ENCODE measurements around the gene PIP5K1C. TPM values are rescaled to one million over a fixed set of nuclear protein-coding genes. Genes with fewer than 3 reads are reported as not detected.

The PIP5K1C gene
- total and polyA plus RNA-seq, 8 donors = 8.6 to 164 (median 25.6) TPM

GRCh38 chr19:3737487-3738205 lies 37.4 kb upstream of the PIP5K1C start:
- Histone ChIP-seq H3K36me3 (peaks cover 4 to 96% (median 68%) of the 10 kb centered on the region in 4 donors), H3K9me3 (no peaks in the 10 kb centered on the region), H3K4me1 (no peaks in the 10 kb centered on the region), H3K27ac (no peak overlapping the region), H3K27me3 (peaks cover 0 to 5% (median 0%) of the 10 kb centered on the region in 3 donors), H3K4me3 (no peak overlapping the region)
- no peak for DNase-seq
- intact Hi-C loops (cut with DNase I; ENCODE audit: low total_unique reads) = no loop called here
- 87 to 92% (median 87%) methylated on average over 10 of the region's 10 CpGs for WGBS, 5 donors
- TF ChIP-seq CTCF (IDR thresholded peaks at IDR 0.05) (no peak), POLR2AphosphoS5 (IDR thresholded peaks at IDR 0.05) (no peak), POLR2A (IDR thresholded peaks at IDR 0.05) (no peak), EP300 (IDR thresholded peaks at IDR 0.05) (no peak)

GRCh38 chr19:3736106-3736724 lies 35.9 kb upstream of the PIP5K1C start:
- peaks cover 4 to 94% (median 66%) of the 10 kb centered on the region in 4 donors for H3K36me3 ChIP-seq
- WGBS, 5 donors = 86 to 89% (median 87%) methylated on average over 20 to 21 of the region's 21 CpGs
- no peak for DNase-seq
- no peak overlapping the region for H3K4me3 ChIP-seq
- H3K27me3 ChIP-seq = peaks cover 0 to 5% (median 0%) of the 10 kb centered on the region in 3 donors
- no peaks in the 10 kb centered on the region for H3K9me3 ChIP-seq
- H3K4me1 ChIP-seq = no peaks in the 10 kb centered on the region
- no peak for TF ChIP-seq POLR2A (IDR thresholded peaks at IDR 0.05)
- TF ChIP-seq EP300 (IDR thresholded peaks at IDR 0.05) = no peak
- intact Hi-C loops (cut with DNase I; ENCODE audit: low total_unique reads) = no loop called here
- no peak overlapping the region for H3K27ac ChIP-seq

- Histone ChIP-seq H3K9me3 (no peaks in the 10 kb centered on the region), H3K36me3 (peaks cover 4 to 89% (median 69%) of the 10 kb centered on the region in 4 donors), H3K4me3 (no peak overlapping the region), H3K27me3 (peaks cover 0 to 5% (median 0%) of the 10 kb centered on the region in 3 donors), H3K4me1 (no peaks in the 10 kb centered on the region), H3K27ac (no peak overlapping the region)
- 91 to 95% (median 94%) methylated on average over 8 to 14 of the region's 14 CpGs for WGBS, 5 donors
- intact Hi-C loops (cut with DNase I; ENCODE audit: low total_unique reads) = no loop called here
- TF ChIP-seq POLR2AphosphoS5 (IDR thresholded peaks at IDR 0.05) (no peak), EP300 (IDR thresholded peaks at IDR 0.05) (no peak), POLR2A (IDR thresholded peaks at IDR 0.05) (no peak), CTCF (IDR thresholded peaks at IDR 0.05) (no peak)
- DNase-seq = no peak
These were observed 34.0 kb upstream of the PIP5K1C start for GRCh38 chr19:3734310-3734600.

DNA sequence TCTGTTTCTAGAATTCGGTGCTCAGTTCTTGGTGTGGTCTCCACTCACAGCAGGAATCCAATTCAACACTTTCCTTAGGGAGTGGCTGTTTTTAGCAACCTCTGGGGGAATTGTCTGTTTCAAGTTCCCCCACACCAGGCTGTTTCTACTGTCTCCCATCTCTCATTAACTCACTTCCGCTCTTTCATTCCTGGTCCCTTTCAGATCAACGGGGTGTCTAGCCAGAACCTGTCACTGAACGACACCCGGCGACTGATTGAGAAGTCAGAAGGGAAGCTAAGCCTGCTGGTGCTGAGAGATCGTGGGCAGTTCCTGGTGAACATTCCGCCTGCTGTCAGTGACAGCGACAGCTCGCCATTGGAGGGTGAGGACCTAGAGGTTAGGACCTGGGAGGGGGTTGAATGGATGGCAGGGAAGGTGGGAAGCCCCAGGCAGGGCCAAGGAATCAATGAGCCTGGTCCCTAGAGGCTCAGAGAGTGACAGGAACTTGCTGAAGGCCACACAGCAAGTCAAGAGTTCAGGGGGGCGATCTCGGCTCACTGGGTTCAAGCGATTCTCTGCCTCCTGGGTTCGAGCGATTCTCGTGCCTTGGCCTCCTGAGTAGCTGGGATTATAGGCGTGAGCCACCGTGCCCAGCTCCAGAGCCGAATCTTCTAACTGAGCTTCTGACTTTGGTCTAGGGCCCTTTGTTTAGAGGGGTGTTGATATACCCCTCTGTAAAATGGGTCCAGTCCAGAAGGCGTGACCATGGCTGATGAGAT lies 33.5 kb upstream of the PIP5K1C start:
- 83 to 89% (median 88%) methylated on average over 18 to 20 of the region's 20 CpGs for WGBS, 5 donors
- no peak for DNase-seq

More for the DNA sequence above, 33.5 kb upstream of the PIP5K1C start:
- Histone ChIP-seq H3K4me3 (no peak overlapping the region), H3K27me3 (peaks cover 0 to 5% (median 0%) of the 10 kb centered on the region in 3 donors), H3K4me1 (peaks cover 0 to 2% (median under 1%) of the 10 kb centered on the region in 4 donors), H3K9me3 (no peaks in the 10 kb centered on the region), H3K27ac (no peak overlapping the region), H3K36me3 (peaks cover 4 to 84% (median 64%) of the 10 kb centered on the region in 4 donors)
- TF ChIP-seq EP300 (IDR thresholded peaks at IDR 0.05) = no peak
- TF ChIP-seq POLR2AphosphoS5 (IDR thresholded peaks at IDR 0.05) = no peak
- no peak for TF ChIP-seq POLR2A (IDR thresholded peaks at IDR 0.05)
- TF ChIP-seq CTCF (IDR thresholded peaks at IDR 0.05) = no peak
- intact Hi-C loops (cut with DNase I; ENCODE audit: low total_unique reads) = no loop called here
